ENCODE measurements around the gene INTS6L. TPM values are rescaled to one million over a fixed set of nuclear protein-coding genes. Genes with fewer than 3 reads are reported as not detected.
A peak's percentile ranks its signal among the peaks of the same experiment; 100 is the strongest.

Gene INTS6L
- total RNA-seq, 2 experiments from 2014 or later, result 19.9 to 21.0 TPM

GRCh38 chrX:135531813-135532212 is 11.4 kb downstream of the INTS6L start:
- CTCF ChIA-PET, result interaction anchor here (0.9 to 1.4 kb wide), 2 partner anchors 13 to 14 kb away, joined by 3 read pairs; no protein-coding TSS in a partner anchor
- intact Hi-C loops (cut with micrococcal nuclease), result no loop called here
- no peaks in the 10 kb centered on the region for H3K9me3 Mint-ChIP-seq
- no peak for TF ChIP-seq CTCF (IDR thresholded peaks at IDR 0.05)
- H3K4me3 Mint-ChIP-seq, result no peak overlapping the region
- no peaks in the 10 kb centered on the region for H3K27me3 Mint-ChIP-seq
- peak overlapping the region; percentile 9 for H3K27ac Mint-ChIP-seq
- DNase-seq (no peak), ATAC-seq (no peak)
- H3K36me3 Mint-ChIP-seq (ENCODE audit: low read depth), result peaks cover 25% of the 10 kb centered on the region
- POLR2A ChIA-PET, result no interaction called here
- H3K4me1 Mint-ChIP-seq (ENCODE audit: low read depth), result peaks cover 55% of the 10 kb centered on the region

GRCh38 chrX:135535077-135535940 is 14.8 kb downstream of the INTS6L start:
- H3K27me3 Mint-ChIP-seq, result no peaks in the 10 kb centered on the region
- H3K4me1 Mint-ChIP-seq (ENCODE audit: low read depth), result peaks cover 61% of the 10 kb centered on the region
- no peak overlapping the region for H3K27ac Mint-ChIP-seq
- peaks cover 28% of the 10 kb centered on the region for H3K36me3 Mint-ChIP-seq (ENCODE audit: low read depth)
- H3K9me3 Mint-ChIP-seq, result no peaks in the 10 kb centered on the region
- no peak overlapping the region for H3K4me3 Mint-ChIP-seq
- ATAC-seq (no peak), DNase-seq (no peak)
- no peak for TF ChIP-seq CTCF (IDR thresholded peaks at IDR 0.05)
- ChIA-PET POLR2A (no interaction called here), CTCF (no interaction called here)
- intact Hi-C loops (cut with micrococcal nuclease), result no loop called here

GRCh38 chrX:135536877-135537276 is 16.4 kb downstream of the INTS6L start:
- Mint-ChIP-seq H3K4me1 (ENCODE audit: low read depth) (peaks cover 51% of the 10 kb centered on the region), H3K9me3 (no peaks in the 10 kb centered on the region), H3K27ac (peak overlapping the region; percentile 83), H3K4me3 (peak overlapping the region; percentile 15), H3K36me3 (ENCODE audit: low read depth) (peaks cover 17% of the 10 kb centered on the region), H3K27me3 (no peaks in the 10 kb centered on the region)
- ChIA-PET CTCF (interaction anchor here (1.1 to 1.5 kb wide), 2 partner anchors 8 to 52 kb away, joined by 4 to 5 read pairs; no protein-coding TSS in a partner anchor), POLR2A (interaction anchor here (1.1 to 1.8 kb wide), 2 partner anchors 11 to 16 kb away, joined by 6 to 7 read pairs; partner anchors contain the start of gene INTS6L)
- ATAC-seq (peak; percentile 82), DNase-seq (peak; percentile 11)
- TF ChIP-seq CTCF (IDR thresholded peaks at IDR 0.05), result no peak
- intact Hi-C loops (cut with micrococcal nuclease), result no loop called here

DNA sequence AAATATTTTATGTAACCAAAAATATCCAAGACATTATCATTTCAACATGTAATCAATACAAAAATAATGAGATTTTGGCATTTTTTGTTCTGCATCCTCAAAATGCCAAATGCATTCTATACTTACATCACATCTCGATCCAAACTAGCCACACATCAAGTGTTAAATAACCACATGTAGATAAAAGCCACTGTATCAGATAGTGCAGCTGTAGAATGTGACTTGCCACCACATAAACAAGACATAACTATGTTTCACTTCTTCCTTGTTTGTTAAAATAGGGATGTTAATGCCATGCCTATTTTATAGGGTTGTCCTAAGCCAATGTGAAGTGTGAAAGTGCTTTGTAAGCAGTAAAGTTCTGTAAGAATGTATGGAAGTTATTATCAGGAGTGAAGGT is 20.9 kb downstream of the INTS6L start:
- ATAC-seq, result no peak
- H3K4me3 Mint-ChIP-seq, result no peak overlapping the region
- ChIA-PET POLR2A (no interaction called here), CTCF (no interaction called here)
- peaks cover 52% of the 10 kb centered on the region for H3K4me1 Mint-ChIP-seq (ENCODE audit: low read depth)
- no peak overlapping the region for H3K27ac Mint-ChIP-seq
- no peaks in the 10 kb centered on the region for H3K9me3 Mint-ChIP-seq
- intact Hi-C loops (cut with micrococcal nuclease), result no loop called here
- no peaks in the 10 kb centered on the region for H3K27me3 Mint-ChIP-seq
- H3K36me3 Mint-ChIP-seq (ENCODE audit: low read depth), result peaks cover 17% of the 10 kb centered on the region
- TF ChIP-seq CTCF (IDR thresholded peaks at IDR 0.05), result no peak
- no peak for DNase-seq

GRCh38 chrX:135543172-135543571 is 22.7 kb downstream of the INTS6L start:
- no peak for DNase-seq
- H3K4me3 Mint-ChIP-seq, result no peak overlapping the region
- no peak for TF ChIP-seq CTCF (IDR thresholded peaks at IDR 0.05)
- ChIA-PET CTCF (interaction anchor here (1.2 to 1.8 kb wide), 3 partner anchors 10 to 34 kb away, joined by 5 to 8 read pairs (median 6); no protein-coding TSS in a partner anchor), POLR2A (interaction anchor here (0.7 kb wide), 1 partner anchor 492 kb away, joined by 3 read pairs; no protein-coding TSS in a partner anchor)
- intact Hi-C loops (cut with micrococcal nuclease), result no loop called here
- peaks cover 13% of the 10 kb centered on the region for H3K36me3 Mint-ChIP-seq (ENCODE audit: low read depth)
- H3K4me1 Mint-ChIP-seq (ENCODE audit: low read depth), result peaks cover 39% of the 10 kb centered on the region
- no peak for ATAC-seq
- no peaks in the 10 kb centered on the region for H3K9me3 Mint-ChIP-seq
- peak overlapping the region; percentile 26 for H3K27ac Mint-ChIP-seq
- H3K27me3 Mint-ChIP-seq, result no peaks in the 10 kb centered on the region
